Panc1 (cell line): ENCODE data around the gene HOXD3. TPM values are rescaled to one million over a fixed set of nuclear protein-coding genes. Genes with fewer than 3 reads are reported as not detected.

Experiments
- ATAC-seq: fragments of 200-7000 bp; cut with Tn5 transposase; 2 replicates; pipeline ENCODE4 v1.9.1; 2020; ENCODE audit warnings: mild to moderate bottlenecking, moderate library complexity
- BruUV-seq: library from RNA; stranded (reverse); fragments of 400-500 nt; replicated peaks from 2 replicates; lab custom pipeline; 2021; lab: Mats Ljungman, UMichigan
- CTCF ChIA-PET: fragments of 300-600 bp; sonication (Branson Sonifier 250); formaldehyde crosslinking; loops from one replicate; lab custom pipeline; 2022; ENCODE audit warnings: antibody characterized with exemption; lab: Charles Lee
- POLR2A ChIA-PET: fragments of 300-600 bp; sonication (Branson Sonifier 250); formaldehyde crosslinking; loops from one replicate; lab custom pipeline; 2022; ENCODE audit warnings: antibody characterized with exemption; lab: Charles Lee
- DNase-seq: peaks from one replicate; pipeline ENCODE4 v3.0.0-alpha.2; 2010; ENCODE audit warnings: low read depth, low spot score
- H3K27ac ChIP-seq: 2 replicates; pipeline ENCODE4 v1.5.1; 2011; ENCODE audit warnings: mild to moderate bottlenecking, low read length, inconsistent platforms
- H3K27me3 ChIP-seq: fragments of 200-500 bp; sonication (Bioruptor generic); 2 replicates; pipeline ENCODE4 v1.6.0; 2014; ENCODE audit warnings: low read length, inconsistent platforms; ENCODE audit not compliant: control insufficient read depth, insufficient read depth
- H3K36me3 ChIP-seq: fragments of 200-500 bp; sonication (Bioruptor generic); 2 replicates; pipeline ENCODE4 v1.5.1; 2014; ENCODE audit warnings: inconsistent platforms, mild to moderate bottlenecking, low read length, moderate library complexity; ENCODE audit not compliant: control insufficient read depth, insufficient read depth
- H3K4me1 ChIP-seq: 2 replicates; pipeline ENCODE4 v1.5.1; 2011; ENCODE audit warnings: inconsistent platforms, mild to moderate bottlenecking, low read length, moderate library complexity; ENCODE audit not compliant: control insufficient read depth, insufficient read depth
- H3K4me3 ChIP-seq, 2 experiments: 2 replicates each; pipeline ENCODE4 v1.5.1; 2011 to 2012; ENCODE audit warnings: low read depth in 2 of 2, low read length in 2 of 2, mild to moderate bottlenecking in 2 of 2, inconsistent platforms in 1 of 2, moderate library complexity in 1 of 2
- H3K9me3 ChIP-seq: fragments of 200-500 bp; sonication (Bioruptor generic); 2 replicates; pipeline ENCODE4 v1.5.1; 2014; ENCODE audit warnings: low read depth, mild to moderate bottlenecking, inconsistent platforms, low read length, moderate library complexity; ENCODE audit not compliant: control insufficient read depth, insufficient read depth
- POLR2AphosphoS5 ChIP-seq: IDR thresholded peaks from 2 replicates; pipeline ENCODE4 v1.6.1; 2012; ENCODE audit warnings: mild to moderate bottlenecking, low read depth, low read length, moderate library complexity
- SIN3A ChIP-seq: IDR thresholded peaks from 2 replicates; pipeline ENCODE4 v1.6.1; 2012; ENCODE audit warnings: low read depth, mild to moderate bottlenecking, low read length, moderate library complexity, borderline replicate concordance; ENCODE audit not compliant: insufficient read depth
- TCF7L2 ChIP-seq: IDR thresholded peaks from 2 replicates; pipeline ENCODE4 v1.6.1; 2011; ENCODE audit warnings: mild to moderate bottlenecking, low read depth, low read length, inconsistent platforms
- in situ Hi-C: cut with HindIII; loops from 2 replicates; pipeline ENCODE4 v1.10.0; 2016; ENCODE audit warnings: low sequenced_read_pairs, low pct_unique_long_range_greater_than_20kb
- intact Hi-C: fragments of 100-400 bp; cut with micrococcal nuclease; formaldehyde crosslinking; loops from one replicate; pipeline ENCODE4 v1.10.0; 2022; ENCODE audit not compliant: unreplicated experiment
- total RNA-seq: library from RNA; stranded (reverse); gene quantifications from one replicate; pipeline ENCODE4 v1.2.1, GENCODE V29; 2021; ENCODE audit not compliant: unreplicated experiment
- TF ChIP-seq, protein P1 (sequence below), 2 experiments: IDR thresholded peaks; 2 replicates each; pipeline ENCODE4 v1.6.1; 2011 to 2012; ENCODE audit warnings: low read depth in 2 of 2, control low read depth in 1 of 2, low read length in 1 of 2, mild to moderate bottlenecking in 1 of 2, moderate library complexity in 1 of 2; ENCODE audit not compliant: insufficient read depth in 1 of 2
- TF ChIP-seq, protein P2 (sequence below): fragments of 450-650 bp; IDR thresholded peaks from 2 replicates; pipeline ENCODE4 v1.5.1; 2017; ENCODE audit warnings: mild to moderate bottlenecking

HOXD3 gene
- total RNA-seq, 1 experiment from 2014 or later, result 1.8 TPM

DNA sequence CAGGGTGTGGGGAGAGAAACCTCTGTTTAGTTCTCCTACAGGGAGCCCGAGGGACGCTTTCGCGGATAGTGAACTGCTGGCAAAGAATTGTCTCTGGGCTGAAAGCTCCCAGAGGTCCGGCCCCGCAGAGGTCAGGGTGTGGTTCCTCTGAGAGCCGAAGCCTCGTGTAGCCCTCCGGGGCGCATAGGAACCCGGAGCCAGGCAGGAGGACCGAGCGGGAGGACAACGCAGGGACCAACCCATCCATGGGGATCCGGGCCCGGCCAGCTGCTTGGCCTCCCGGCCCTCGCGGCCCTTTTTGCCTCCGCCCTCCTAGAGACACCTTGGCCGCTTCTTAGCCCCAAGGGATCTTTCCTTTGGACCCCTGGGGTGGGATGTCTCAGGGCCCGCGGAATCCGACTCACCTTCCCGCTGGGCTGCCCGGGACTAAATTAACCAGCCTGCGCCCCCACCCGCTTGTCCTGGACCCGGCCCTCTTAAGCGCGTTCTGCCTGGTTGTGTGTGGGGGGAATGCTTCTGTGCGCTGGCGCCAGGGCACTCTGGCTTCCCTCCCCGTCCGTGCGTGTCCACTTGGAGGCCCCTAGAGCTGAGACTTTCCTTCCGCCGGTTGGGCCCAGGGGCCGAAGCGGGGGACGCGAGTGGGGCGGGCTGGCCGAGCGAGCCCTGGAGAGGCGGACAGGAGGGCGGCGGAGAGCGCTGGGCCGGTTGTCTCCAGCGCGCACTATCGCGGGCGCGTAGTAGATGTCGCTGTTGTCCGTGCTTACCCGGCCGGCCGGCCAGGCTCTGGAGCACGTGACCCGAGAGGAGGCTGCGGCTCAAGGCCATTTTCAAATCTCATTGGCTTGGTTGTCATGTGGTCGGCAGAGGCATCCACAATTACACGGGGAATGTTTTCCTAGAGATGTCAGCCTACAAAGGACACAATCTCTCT lies 41.0 kb upstream of the HOXD3 start, which contains the start of gene HOXD10:
TSS of gene HOXD10 (plus strand) at position 896 of the 931 bp plus-strand sequence. CDS start 56 bp downstream, outside the sequence.
- CTCF ChIA-PET, result no interaction called here
- no TSS peak for BruUV-seq
- TF ChIP-seq, protein P1, sequence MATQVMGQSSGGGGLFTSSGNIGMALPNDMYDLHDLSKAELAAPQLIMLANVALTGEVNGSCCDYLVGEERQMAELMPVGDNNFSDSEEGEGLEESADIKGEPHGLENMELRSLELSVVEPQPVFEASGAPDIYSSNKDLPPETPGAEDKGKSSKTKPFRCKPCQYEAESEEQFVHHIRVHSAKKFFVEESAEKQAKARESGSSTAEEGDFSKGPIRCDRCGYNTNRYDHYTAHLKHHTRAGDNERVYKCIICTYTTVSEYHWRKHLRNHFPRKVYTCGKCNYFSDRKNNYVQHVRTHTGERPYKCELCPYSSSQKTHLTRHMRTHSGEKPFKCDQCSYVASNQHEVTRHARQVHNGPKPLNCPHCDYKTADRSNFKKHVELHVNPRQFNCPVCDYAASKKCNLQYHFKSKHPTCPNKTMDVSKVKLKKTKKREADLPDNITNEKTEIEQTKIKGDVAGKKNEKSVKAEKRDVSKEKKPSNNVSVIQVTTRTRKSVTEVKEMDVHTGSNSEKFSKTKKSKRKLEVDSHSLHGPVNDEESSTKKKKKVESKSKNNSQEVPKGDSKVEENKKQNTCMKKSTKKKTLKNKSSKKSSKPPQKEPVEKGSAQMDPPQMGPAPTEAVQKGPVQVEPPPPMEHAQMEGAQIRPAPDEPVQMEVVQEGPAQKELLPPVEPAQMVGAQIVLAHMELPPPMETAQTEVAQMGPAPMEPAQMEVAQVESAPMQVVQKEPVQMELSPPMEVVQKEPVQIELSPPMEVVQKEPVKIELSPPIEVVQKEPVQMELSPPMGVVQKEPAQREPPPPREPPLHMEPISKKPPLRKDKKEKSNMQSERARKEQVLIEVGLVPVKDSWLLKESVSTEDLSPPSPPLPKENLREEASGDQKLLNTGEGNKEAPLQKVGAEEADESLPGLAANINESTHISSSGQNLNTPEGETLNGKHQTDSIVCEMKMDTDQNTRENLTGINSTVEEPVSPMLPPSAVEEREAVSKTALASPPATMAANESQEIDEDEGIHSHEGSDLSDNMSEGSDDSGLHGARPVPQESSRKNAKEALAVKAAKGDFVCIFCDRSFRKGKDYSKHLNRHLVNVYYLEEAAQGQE (IDR thresholded peaks at IDR 0.05; ENCODE audit: insufficient read depth in 1 of 2, low read depth in 2 of 2, low read length in 1 of 2), result no peak
- TF ChIP-seq POLR2AphosphoS5, result no peak
- no peak for TF ChIP-seq TCF7L2
- no peak for TF ChIP-seq SIN3A
- TF ChIP-seq, protein P2, sequence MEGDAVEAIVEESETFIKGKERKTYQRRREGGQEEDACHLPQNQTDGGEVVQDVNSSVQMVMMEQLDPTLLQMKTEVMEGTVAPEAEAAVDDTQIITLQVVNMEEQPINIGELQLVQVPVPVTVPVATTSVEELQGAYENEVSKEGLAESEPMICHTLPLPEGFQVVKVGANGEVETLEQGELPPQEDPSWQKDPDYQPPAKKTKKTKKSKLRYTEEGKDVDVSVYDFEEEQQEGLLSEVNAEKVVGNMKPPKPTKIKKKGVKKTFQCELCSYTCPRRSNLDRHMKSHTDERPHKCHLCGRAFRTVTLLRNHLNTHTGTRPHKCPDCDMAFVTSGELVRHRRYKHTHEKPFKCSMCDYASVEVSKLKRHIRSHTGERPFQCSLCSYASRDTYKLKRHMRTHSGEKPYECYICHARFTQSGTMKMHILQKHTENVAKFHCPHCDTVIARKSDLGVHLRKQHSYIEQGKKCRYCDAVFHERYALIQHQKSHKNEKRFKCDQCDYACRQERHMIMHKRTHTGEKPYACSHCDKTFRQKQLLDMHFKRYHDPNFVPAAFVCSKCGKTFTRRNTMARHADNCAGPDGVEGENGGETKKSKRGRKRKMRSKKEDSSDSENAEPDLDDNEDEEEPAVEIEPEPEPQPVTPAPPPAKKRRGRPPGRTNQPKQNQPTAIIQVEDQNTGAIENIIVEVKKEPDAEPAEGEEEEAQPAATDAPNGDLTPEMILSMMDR, result no peak

DNA sequence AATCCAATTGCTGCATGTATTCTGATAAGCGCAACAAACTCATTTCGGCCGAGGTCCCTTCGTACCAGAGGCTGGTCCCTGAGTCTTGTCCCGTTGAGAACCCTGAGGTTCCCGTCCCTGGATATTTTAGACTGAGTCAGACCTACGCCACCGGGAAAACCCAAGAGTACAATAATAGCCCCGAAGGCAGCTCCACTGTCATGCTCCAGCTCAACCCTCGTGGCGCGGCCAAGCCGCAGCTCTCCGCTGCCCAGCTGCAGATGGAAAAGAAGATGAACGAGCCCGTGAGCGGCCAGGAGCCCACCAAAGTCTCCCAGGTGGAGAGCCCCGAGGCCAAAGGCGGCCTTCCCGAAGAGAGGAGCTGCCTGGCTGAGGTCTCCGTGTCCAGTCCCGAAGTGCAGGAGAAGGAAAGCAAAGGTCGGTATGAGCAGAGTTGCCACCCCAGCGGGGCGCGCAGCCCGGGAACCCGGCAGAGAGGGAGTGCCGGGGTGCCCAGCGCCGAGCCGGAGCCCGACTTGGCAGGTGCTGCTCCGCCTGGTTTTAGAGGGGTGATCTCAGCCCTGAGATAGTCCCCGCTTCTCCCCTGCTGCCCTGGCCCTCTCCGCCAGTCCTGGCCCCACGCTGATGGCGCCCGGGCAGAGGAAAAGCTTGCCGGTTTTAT lies 39.8 kb upstream of the HOXD3 start:
- CTCF ChIA-PET, result interaction anchor here (0.6 kb wide), 1 partner anchor 312 kb away, joined by 3 read pairs; no protein-coding TSS in a partner anchor
- ATAC-seq (no peak), DNase-seq (no peak)
- no TSS peak for BruUV-seq
- H3K27ac ChIP-seq, result no peak overlapping the region
- no peak overlapping the region for H3K4me3 ChIP-seq
- POLR2A ChIA-PET, result no interaction called here
- intact Hi-C loops (no loop called here), in situ Hi-C loops (no loop called here)
- no peaks in the 10 kb centered on the region for H3K36me3 ChIP-seq
- no peak for TF ChIP-seq SIN3A
- TF ChIP-seq, protein P2, result no peak
- no peaks in the 10 kb centered on the region for H3K9me3 ChIP-seq
- peaks cover 2% of the 10 kb centered on the region; the same call in 1 of the 2 replicates for H3K27me3 ChIP-seq
- no peaks in the 10 kb centered on the region for H3K4me1 ChIP-seq

More for the DNA sequence above, 41.0 kb upstream of the HOXD3 start, which contains the start of gene HOXD10:
- Histone ChIP-seq H3K27ac (no peak within 1 kb of the TSS), H3K36me3 (no peaks in the 10 kb centered on the region), H3K4me3 (no peak within 1 kb of the TSS), H3K9me3 (no peaks in the 10 kb centered on the region), H3K4me1 (0 out of 2 replicates have a peak, but pooled peaks cover 3% of the 10 kb centered on the region), H3K27me3 (peaks cover 2% of the 10 kb centered on the region; the same call in 1 of the 2 replicates)
- in situ Hi-C loops (no loop called here), intact Hi-C loops (no loop called here)
- DNase-seq (no peak), ATAC-seq (no peak)
- POLR2A ChIA-PET, result no interaction called here
